H4 (cell line): ENCODE results near the gene RAD51B. TPM values are rescaled to one million over a fixed set of nuclear protein-coding genes. Genes with fewer than 3 reads are reported as not detected.
"Not testable (repeated sequence)": the region's sequence is repeated elsewhere in the genome, so short reads cannot be mapped to it uniquely, and the experiment has no call there.

Experiments
- DNase-seq: peaks from one replicate; pipeline ENCODE4 v3.0.0-alpha.2; 2015; ENCODE audit warnings: low spot score
- total RNA-seq: library from RNA; depleted of rRNA; stranded (reverse); fragments of >200 nt; shearing (Covaris generic); gene quantifications from 2 replicates; pipeline ENCODE4 v1.2.3, GENCODE V29; 2014

RAD51B gene
- total RNA-seq, 1 experiment from 2014 or later: 11.2 TPM

DNA sequence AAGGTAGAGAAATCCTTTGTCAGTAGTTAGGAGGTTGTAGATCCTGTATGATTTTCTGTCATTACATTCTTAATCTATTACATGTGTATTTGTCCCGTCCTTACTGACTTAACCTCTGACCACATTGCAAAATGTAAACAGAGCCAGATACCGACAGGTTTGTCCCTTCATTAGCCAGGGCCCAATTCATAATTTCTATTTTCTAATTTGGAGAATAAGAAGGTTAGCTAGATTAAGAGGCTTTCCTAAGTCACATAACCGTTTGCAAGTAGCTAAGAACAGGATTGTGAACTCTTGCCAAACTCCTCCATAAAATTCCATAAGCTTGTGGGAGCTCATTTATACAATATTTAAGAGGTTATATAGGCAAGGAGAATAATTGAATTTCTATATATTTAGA lies 352.6 kb downstream of the RAD51B start:
- DNase-seq: no peak

DNA sequence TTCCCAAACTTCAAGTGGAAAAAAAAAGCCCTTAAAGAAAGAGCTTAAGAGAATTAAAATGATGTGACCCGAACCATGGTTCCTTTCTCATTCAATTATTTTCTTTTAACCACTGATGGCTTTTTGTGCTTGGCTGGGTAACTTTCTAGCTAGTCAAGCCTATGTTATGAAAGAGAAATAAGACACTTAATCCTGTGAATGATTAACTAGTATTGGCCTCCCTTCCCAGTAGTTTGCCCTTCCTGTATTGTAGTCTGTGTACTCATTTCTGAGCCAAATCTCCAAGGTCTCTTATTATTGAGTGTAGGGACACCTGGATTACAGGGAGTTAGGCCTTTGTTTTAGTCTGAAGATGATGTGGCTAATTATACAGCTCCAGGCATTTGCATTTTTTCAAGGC lies 353.0 kb downstream of the RAD51B start:
- no peak for DNase-seq

DNA sequence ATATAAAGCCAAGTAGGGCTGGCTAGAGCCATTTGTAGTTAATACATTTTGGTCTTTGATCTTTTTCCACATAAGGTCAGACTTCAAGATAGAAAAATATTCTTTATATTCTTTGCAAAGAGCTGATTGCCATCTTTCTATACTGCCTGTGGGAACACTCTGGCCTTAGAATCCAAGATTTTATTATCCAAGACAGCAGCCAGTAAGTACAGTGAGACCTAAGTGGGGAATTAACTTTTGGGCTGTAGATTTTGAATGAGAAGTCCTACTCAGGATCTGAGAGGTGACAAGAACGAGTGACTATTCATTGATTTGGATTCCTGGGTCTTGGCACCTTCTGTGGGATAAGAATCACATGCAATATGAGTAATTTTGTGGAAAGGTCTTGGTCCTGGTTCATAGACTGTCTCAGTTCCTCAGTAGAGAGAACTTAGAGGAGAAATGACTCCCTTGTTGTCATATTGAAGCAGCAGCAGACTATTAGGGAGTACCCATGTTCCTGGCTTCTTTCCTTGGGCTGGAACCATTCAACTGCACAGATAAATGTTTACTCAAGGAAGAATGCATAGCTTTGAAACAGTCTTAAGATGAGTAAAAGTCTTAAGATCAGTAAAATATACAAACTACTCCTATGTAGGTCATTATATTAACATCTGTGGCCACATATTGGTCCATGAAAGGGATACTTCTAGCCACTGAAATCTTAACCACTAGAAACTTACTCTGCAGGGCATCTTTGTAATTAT lies 353.8 kb downstream of the RAD51B start:
- DNase-seq: no peak

- DNase-seq: no peak
Measured at GRCh38 chr14:68174446-68174845, 354.9 kb downstream of the RAD51B start.

DNA sequence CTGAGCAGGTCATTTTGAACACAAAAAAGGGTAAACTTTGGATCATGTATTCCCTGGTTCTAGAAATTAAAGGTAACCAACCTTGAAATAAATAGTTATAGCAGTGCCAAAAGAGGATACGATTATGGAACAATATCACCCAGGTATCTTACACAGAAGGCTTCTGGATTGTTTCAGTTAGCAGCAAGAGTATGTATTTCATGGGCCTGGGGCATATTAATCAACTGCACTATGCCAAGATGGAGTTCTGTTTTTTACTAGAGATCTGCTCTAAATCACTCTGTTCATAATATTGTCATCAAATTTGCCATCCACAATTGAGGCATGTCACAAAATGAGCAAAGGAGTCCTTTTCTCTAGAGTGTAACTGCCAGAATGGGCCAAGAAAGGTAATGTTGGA lies 357.1 kb downstream of the RAD51B start:
- DNase-seq: no peak

GRCh38 chr14:68177728-68178127 lies 358.1 kb downstream of the RAD51B start:
- DNase-seq: no peak

DNA sequence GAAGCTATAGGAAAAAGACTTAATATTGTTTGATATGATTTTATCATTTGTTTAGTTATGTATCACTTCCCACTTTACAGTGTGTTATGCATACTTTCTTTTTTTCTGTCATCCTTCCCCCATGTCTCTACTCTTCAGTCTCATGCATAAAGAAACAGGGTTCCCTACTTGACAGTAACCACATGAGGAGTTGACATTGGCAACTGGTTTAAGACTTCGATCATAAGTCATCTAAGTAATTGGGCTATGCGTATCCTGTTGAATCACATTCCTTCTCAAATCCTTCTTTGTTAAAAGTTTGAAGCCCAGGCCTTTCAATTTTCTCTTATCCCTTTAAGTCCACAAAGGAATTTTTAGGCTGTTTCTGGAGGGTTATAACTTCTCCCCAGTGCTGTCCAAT lies 358.7 kb downstream of the RAD51B start:
- DNase-seq: no peak

GRCh38 chr14:68181519-68182326 lies 362.1 kb downstream of the RAD51B start:
- peak; percentile 30 for DNase-seq

DNA sequence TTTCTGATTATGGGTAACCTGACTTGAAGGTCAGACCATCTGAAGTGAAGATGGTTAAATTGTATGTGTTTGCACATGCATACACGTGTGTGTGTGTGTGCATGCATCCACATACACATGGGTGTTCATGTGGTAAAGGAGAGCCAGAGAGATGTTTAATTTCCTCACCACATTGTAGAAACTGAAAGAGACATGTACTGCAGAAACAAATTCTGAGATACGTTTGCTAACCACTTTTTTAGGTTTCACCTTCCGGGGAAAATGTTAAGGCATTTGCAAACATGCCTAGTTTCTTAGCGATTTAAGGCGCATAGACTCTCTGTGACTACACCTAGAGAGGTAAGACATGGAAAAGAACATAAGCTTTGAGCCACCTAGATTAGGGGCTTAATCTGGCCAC lies 362.9 kb downstream of the RAD51B start:
- no peak for DNase-seq

DNA sequence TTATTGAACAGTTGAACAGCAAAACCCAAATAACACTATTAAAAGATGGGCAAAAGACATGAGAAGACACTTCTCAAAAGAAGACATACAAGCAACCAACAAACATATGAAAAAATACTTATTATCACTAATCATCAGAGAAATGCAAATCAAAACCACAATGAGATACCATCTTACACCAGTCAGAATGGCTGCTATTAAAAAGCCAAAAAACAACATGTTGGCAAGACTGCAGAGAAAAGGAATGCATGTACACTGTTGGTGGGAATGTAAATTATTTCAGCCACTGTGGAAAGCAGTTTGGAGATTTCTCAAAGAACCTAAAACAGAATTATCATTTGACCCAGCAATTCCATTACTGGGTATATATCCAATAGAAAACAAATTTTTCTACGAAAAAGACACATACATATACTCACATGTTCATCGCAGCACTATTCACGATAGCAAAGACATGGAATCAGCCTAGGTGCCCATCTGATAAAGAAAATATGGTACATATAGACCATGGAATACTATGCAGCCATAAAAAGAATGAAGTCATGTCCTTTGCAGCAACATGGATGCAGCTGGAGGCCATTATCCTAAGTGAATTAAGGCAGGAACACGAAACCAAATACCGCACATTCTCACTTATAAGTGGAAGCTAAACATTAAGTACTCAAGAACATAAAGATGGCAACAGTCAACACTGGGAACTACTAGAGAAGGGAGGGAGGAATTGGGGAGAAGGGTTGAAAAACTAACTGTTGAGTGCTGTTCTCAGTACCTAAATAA lies 367.1 kb downstream of the RAD51B start:
- DNase-seq: not testable (repeated sequence)

- no peak for DNase-seq
Measured at GRCh38 chr14:68188174-68188573, 368.6 kb downstream of the RAD51B start.

- DNase-seq: no peak
Measured at GRCh38 chr14:68190032-68190431, 370.5 kb downstream of the RAD51B start.

GRCh38 chr14:68191567-68192321 lies 372.2 kb downstream of the RAD51B start:
- peak; percentile 90 for DNase-seq

DNA sequence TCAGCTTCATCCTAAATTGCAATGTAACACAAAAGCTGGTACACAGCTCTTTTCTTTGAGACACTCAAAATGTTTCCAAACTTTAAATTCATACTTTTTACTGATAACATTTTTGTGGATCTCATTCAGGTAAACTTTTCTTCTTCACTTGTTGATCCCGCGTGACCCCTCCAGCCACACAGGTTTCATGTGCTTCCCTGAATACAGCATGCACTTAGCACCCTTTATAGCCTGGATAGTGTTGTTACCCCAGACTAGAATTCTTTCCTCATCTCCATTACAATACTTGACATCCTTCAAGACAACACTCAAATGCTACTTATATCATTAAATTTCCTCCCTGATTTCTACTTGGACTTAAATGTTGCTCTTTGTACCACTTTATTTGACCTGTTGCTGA lies 373.4 kb downstream of the RAD51B start:
- no peak for DNase-seq

DNA sequence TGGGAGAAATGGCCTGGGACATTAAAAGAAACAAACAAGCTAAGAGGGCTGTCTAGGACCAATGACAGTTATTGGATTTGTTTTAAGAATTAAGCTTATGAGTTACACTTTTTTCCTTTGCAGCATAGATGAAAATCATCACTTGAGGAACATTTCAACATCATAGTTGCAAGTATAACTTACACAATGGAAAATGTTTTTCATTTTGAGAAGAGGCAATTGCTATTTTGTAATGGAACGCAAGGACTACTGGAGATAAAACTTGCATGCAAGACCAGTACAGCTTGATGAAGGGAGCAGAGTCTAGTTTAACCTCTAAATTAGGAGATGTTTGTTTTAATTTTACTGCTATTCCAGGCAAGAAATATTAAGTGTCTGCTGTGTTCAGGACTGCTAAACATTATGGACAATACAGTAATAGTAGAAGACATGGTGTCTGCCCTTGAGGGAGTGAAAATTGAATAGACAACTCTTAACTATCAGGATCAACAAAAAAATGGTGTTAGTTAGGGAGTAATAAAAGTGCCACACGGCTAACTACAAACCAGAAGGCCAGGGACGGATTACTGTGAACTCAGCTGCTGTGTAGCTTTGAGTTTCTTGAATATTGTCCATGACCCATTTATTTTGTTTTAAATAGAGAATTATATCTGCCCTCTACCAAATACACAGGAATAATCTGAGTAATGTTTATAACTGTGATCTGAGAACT lies 374.5 kb downstream of the RAD51B start:
- no peak for DNase-seq

DNA sequence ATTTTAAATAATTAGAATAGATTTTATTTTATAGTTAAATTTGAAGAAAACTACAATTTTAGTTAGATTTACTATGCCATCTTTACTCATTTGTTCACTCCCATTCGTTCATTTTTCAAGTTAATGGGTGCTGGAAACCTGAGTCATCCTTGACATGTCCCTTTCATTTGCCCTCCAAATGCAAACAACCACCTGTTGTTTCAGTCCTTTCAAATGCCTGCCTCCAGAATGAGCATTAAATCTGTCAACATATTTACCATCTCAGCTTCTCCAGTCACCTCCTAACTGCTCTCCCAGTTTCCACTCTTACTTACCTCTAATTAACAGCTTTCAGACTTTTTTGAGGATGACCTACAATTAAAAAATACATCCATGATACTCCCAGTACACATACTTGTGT lies 375.5 kb downstream of the RAD51B start:
- DNase-seq: no peak

GRCh38 chr14:68198713-68199495 lies 379.3 kb downstream of the RAD51B start:
- DNase-seq: no peak

DNA sequence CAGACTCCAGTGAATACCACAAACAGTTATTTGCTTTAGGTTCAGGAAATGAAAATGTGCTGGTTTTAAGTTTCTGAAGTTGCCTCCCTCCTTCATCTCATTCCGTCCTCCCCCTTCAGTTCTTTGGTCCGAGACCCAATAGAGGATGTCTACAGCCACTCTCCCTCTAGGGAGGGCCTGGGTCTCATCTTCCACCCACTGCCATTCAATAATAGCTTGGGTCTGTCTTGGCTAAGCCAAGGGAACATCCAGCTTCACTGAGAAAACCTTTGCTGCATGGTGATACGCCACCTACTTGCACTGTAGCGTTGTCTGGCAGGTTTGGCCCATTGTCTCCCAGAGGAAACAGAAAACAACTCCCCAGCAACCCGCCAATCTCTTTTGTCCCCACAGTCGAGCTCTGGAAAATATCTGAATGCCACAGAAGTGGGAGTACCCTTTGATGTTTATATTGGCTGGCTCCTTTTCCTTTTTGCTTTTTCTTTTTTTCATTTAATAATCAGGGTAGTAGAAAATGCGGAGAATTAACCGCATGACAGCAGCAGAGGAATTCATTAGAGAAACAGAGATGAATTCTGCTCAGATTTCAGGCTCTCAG lies 380.1 kb downstream of the RAD51B start:
- no peak for DNase-seq

- DNase-seq: no peak
Measured at GRCh38 chr14:68203871-68204270, 384.3 kb downstream of the RAD51B start.

DNA sequence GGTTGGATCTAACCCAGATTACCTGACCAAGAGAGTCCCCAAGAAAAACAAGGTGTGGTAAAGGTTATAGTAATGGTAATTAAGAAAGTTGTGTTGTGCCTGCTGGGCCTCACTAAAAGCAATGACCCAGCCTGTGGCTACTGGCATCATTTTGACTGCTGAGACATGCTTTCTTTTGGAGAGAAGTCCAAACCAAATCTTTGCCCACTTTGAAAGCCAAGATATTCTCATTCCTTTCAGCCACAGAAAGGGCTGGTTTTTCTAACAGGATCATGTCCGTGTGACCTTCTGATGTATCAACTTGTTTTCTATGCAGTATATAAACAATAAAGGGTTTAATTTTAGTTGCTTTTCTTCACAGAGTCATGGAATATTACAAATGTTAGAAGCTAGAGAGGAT lies 388.6 kb downstream of the RAD51B start:
- DNase-seq: no peak
